ENCODE data around the gene TNS3. TPM values are rescaled to one million over a fixed set of nuclear protein-coding genes. Genes with fewer than 3 reads are reported as not detected.

The TNS3 gene
- total and polyA plus RNA-seq, 9 donors: 20.2 to 49.1 (median 29.7) TPM

- Histone ChIP-seq H3K27me3 (ENCODE audit: control insufficient read depth, insufficient read depth, low read length) (no peaks in the 10 kb centered on the region), H3K4me1 (ENCODE audit: control insufficient read depth, insufficient read depth, low read length) (peaks cover 48% of the 10 kb centered on the region), H3K36me3 (ENCODE audit: control insufficient read depth, insufficient read depth, low read length) (peaks cover 21% of the 10 kb centered on the region)
Measured at GRCh38 chr7:47330026-47330425, 251.9 kb downstream of the TNS3 start.

GRCh38 chr7:47329320-47329926 lies 252.5 kb downstream of the TNS3 start:
- DNase-seq: no peak
- Histone ChIP-seq H3K9me3 (replicated peaks; ENCODE audit: control insufficient read depth, low read depth, low read length) (no peaks in the 10 kb centered on the region), H3K27ac (ENCODE audit: low read length) (peak overlapping the region; percentile 88), H3K27me3 (ENCODE audit: control insufficient read depth, insufficient read depth, low read length) (no peaks in the 10 kb centered on the region), H3K4me3 (ENCODE audit: low read length) (no peak overlapping the region), H3K4me1 (ENCODE audit: control insufficient read depth, insufficient read depth, low read length) (peaks cover 47% of the 10 kb centered on the region), H3K36me3 (ENCODE audit: control insufficient read depth, insufficient read depth, low read length) (peaks cover 20% of the 10 kb centered on the region)
- 69% methylated on average over 15 of the region's 19 CpGs for WGBS (ENCODE audit: insufficient coverage)

More at GRCh38 chr7:47330026-47330425, 251.9 kb downstream of the TNS3 start:
- Histone ChIP-seq H3K9me3 (replicated peaks; ENCODE audit: control insufficient read depth, low read depth, low read length) (no peaks in the 10 kb centered on the region), H3K27ac (ENCODE audit: low read length) (peak overlapping the region; percentile 88), H3K4me3 (ENCODE audit: low read length) (no peak overlapping the region)
- WGBS (ENCODE audit: insufficient coverage): 57% methylated on average over 4 of the region's 6 CpGs
- no peak for DNase-seq

- WGBS (ENCODE audit: insufficient coverage): 59% methylated on average over 7 of the region's 7 CpGs
- Histone ChIP-seq H3K27me3 (ENCODE audit: control insufficient read depth, insufficient read depth, low read length) (no peaks in the 10 kb centered on the region), H3K27ac (ENCODE audit: low read length) (peak overlapping the region; percentile 88), H3K4me3 (ENCODE audit: low read length) (peak overlapping the region; percentile 26), H3K36me3 (ENCODE audit: control insufficient read depth, insufficient read depth, low read length) (peaks cover 20% of the 10 kb centered on the region), H3K9me3 (replicated peaks; ENCODE audit: control insufficient read depth, low read depth, low read length) (no peaks in the 10 kb centered on the region), H3K4me1 (ENCODE audit: control insufficient read depth, insufficient read depth, low read length) (peaks cover 47% of the 10 kb centered on the region)
- DNase-seq: no peak
Measured at GRCh38 chr7:47328392-47329319, 253.3 kb downstream of the TNS3 start.

DNA sequence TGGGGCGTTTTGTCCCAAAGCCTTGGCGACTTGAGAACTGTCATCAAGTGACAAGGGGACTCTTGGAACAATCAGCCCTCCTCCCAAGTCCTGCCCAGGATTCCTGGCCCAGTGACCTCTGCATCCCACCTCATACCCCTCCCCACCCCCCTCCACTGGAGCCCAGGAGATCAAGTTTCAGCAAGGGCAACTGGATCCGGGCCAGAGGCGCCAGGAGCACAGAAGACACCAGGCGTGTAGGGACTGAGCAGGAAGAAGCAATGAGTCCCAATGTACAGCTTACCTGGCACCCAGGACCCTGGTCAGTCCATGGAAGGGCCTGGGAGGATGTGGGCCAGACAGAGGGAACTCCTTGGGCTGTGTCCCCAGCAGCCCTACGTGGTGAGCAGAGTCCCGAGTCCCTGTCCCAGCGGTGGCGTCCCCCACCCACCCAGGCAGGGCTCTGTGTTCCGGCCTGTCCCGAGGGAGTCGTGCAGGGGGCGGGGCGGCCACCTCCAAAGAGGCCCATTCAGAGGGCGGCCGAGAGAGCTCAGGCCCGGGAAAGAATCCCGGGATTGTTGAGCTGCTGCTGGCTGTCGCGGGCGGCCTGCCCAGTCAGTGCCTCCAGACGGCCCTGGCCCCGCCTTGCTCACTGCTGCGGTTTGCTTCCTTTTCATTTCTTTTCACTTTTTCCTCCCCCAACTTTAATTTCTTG lies 254.1 kb downstream of the TNS3 start:
- H3K4me3 ChIP-seq (ENCODE audit: low read length): peak overlapping the region; percentile 26

GRCh38 chr7:47327346-47327697 lies 254.6 kb downstream of the TNS3 start:
- H3K4me1 ChIP-seq (ENCODE audit: control insufficient read depth, insufficient read depth, low read length): peaks cover 45% of the 10 kb centered on the region
- peak overlapping the region; percentile 88 for H3K27ac ChIP-seq (ENCODE audit: low read length)
- WGBS (ENCODE audit: insufficient coverage): 21% methylated on average over 7 of the region's 7 CpGs
- H3K4me3 ChIP-seq (ENCODE audit: low read length): peak overlapping the region; percentile 26
- no peaks in the 10 kb centered on the region for H3K9me3 ChIP-seq (replicated peaks; ENCODE audit: control insufficient read depth, low read depth, low read length)
- H3K27me3 ChIP-seq (ENCODE audit: control insufficient read depth, insufficient read depth, low read length): no peaks in the 10 kb centered on the region
- DNase-seq: no peak
- H3K36me3 ChIP-seq (ENCODE audit: control insufficient read depth, insufficient read depth, low read length): peaks cover 24% of the 10 kb centered on the region

More for the DNA sequence above, 254.1 kb downstream of the TNS3 start:
- H3K27ac ChIP-seq (ENCODE audit: low read length): peak overlapping the region; percentile 88
- peak; percentile 95 for DNase-seq
- 4% methylated on average over 24 of the region's 24 CpGs for WGBS (ENCODE audit: insufficient coverage)
- no peaks in the 10 kb centered on the region for H3K9me3 ChIP-seq (replicated peaks; ENCODE audit: control insufficient read depth, low read depth, low read length)
- H3K27me3 ChIP-seq (ENCODE audit: control insufficient read depth, insufficient read depth, low read length): no peaks in the 10 kb centered on the region
- peaks cover 43% of the 10 kb centered on the region for H3K4me1 ChIP-seq (ENCODE audit: control insufficient read depth, insufficient read depth, low read length)
- H3K36me3 ChIP-seq (ENCODE audit: control insufficient read depth, insufficient read depth, low read length): peaks cover 23% of the 10 kb centered on the region

- H3K36me3 ChIP-seq (ENCODE audit: control insufficient read depth, insufficient read depth, low read length): peaks cover 24% of the 10 kb centered on the region
- no peaks in the 10 kb centered on the region for H3K27me3 ChIP-seq (ENCODE audit: control insufficient read depth, insufficient read depth, low read length)
- H3K4me1 ChIP-seq (ENCODE audit: control insufficient read depth, insufficient read depth, low read length): peaks cover 45% of the 10 kb centered on the region
- H3K27ac ChIP-seq (ENCODE audit: low read length): peak overlapping the region; percentile 88
- H3K4me3 ChIP-seq (ENCODE audit: low read length): no peak overlapping the region
- no peaks in the 10 kb centered on the region for H3K9me3 ChIP-seq (replicated peaks; ENCODE audit: control insufficient read depth, low read depth, low read length)
- WGBS (ENCODE audit: insufficient coverage): 20% methylated on average over 8 of the region's 8 CpGs
- DNase-seq: peak; percentile 94
Measured at GRCh38 chr7:47326808-47327207, 255.1 kb downstream of the TNS3 start.

DNA sequence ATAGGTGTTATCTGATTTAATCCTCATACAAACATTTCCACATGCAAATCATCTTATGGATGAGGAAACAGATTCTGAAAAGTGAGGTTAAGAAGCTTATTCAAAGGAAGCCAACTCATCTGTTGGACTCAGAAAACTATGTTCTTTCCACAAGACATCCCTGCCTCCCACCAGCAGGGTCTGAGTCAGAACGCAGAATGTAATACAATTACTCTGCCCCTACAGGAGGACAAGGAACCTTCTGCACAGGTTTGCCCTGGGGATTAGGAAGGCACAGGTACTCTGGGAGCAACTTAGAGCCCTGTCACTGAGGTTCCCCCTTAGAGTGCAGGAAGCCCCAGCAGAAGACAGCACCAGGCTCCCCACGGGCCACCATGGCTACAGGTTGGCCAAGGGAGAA lies 255.7 kb downstream of the TNS3 start:
- H3K27me3 ChIP-seq (ENCODE audit: control insufficient read depth, insufficient read depth, low read length): no peaks in the 10 kb centered on the region
- H3K36me3 ChIP-seq (ENCODE audit: control insufficient read depth, insufficient read depth, low read length): peaks cover 26% of the 10 kb centered on the region
- WGBS (ENCODE audit: insufficient coverage): 20% methylated on average over 1 of the region's 2 CpGs
- no peak overlapping the region for H3K4me3 ChIP-seq (ENCODE audit: low read length)
- H3K27ac ChIP-seq (ENCODE audit: low read length): peak overlapping the region; percentile 88
- H3K4me1 ChIP-seq (ENCODE audit: control insufficient read depth, insufficient read depth, low read length): peaks cover 45% of the 10 kb centered on the region
- no peaks in the 10 kb centered on the region for H3K9me3 ChIP-seq (replicated peaks; ENCODE audit: control insufficient read depth, low read depth, low read length)
- peak; percentile 57 for DNase-seq

GRCh38 chr7:47325337-47325736 lies 256.6 kb downstream of the TNS3 start:
- 92% methylated on average over 6 of the region's 6 CpGs for WGBS (ENCODE audit: insufficient coverage)

GRCh38 chr7:47323904-47324303 lies 258.0 kb downstream of the TNS3 start:
- whole genome bisulfite sequencing (ENCODE audit: insufficient coverage): no CpG with 5 or more reads among the region's 4 CpGs
- H3K9me3 ChIP-seq (replicated peaks; ENCODE audit: control insufficient read depth, low read depth, low read length): no peaks in the 10 kb centered on the region
- H3K4me3 ChIP-seq (ENCODE audit: low read length): no peak overlapping the region
- H3K4me1 ChIP-seq (ENCODE audit: control insufficient read depth, insufficient read depth, low read length): peaks cover 30% of the 10 kb centered on the region
- peaks cover 28% of the 10 kb centered on the region for H3K36me3 ChIP-seq (ENCODE audit: control insufficient read depth, insufficient read depth, low read length)
- no peak overlapping the region for H3K27ac ChIP-seq (ENCODE audit: low read length)
- DNase-seq: no peak
- no peaks in the 10 kb centered on the region for H3K27me3 ChIP-seq (ENCODE audit: control insufficient read depth, insufficient read depth, low read length)

More at GRCh38 chr7:47325337-47325736, 256.6 kb downstream of the TNS3 start:
- no peak overlapping the region for H3K4me3 ChIP-seq (ENCODE audit: low read length)
- no peak for DNase-seq
- H3K36me3 ChIP-seq (ENCODE audit: control insufficient read depth, insufficient read depth, low read length): peaks cover 30% of the 10 kb centered on the region
- H3K27me3 ChIP-seq (ENCODE audit: control insufficient read depth, insufficient read depth, low read length): no peaks in the 10 kb centered on the region
- H3K27ac ChIP-seq (ENCODE audit: low read length): no peak overlapping the region
- H3K4me1 ChIP-seq (ENCODE audit: control insufficient read depth, insufficient read depth, low read length): peaks cover 44% of the 10 kb centered on the region
- H3K9me3 ChIP-seq (replicated peaks; ENCODE audit: control insufficient read depth, low read depth, low read length): no peaks in the 10 kb centered on the region

DNA sequence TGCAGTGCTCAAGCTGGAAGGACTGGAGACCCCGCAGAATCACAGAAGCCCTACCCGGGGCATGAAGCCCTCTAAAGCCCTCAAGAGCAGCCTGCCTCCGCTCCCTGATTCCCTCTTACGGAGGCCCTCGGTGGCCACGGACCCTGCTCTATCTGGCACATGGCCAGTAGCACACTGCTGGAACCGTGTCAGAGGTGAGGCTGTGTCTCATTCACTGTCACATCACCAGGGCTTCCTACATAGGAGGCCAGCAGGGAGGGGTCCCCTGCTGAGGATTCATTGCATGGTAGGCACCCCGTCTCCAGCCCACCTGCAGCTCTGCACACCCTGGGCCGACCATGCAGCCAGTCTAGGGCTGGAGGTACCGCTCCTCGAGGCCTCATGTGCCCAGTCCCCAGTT lies 259.2 kb downstream of the TNS3 start:
- Histone ChIP-seq H3K4me1 (ENCODE audit: control insufficient read depth, insufficient read depth, low read length) (peaks cover 22% of the 10 kb centered on the region), H3K36me3 (ENCODE audit: control insufficient read depth, insufficient read depth, low read length) (peaks cover 34% of the 10 kb centered on the region), H3K4me3 (ENCODE audit: low read length) (no peak overlapping the region), H3K9me3 (replicated peaks; ENCODE audit: control insufficient read depth, low read depth, low read length) (no peaks in the 10 kb centered on the region), H3K27me3 (ENCODE audit: control insufficient read depth, insufficient read depth, low read length) (no peaks in the 10 kb centered on the region), H3K27ac (ENCODE audit: low read length) (no peak overlapping the region)
- DNase-seq: no peak
- WGBS (ENCODE audit: insufficient coverage): 85% methylated on average over 11 of the region's 11 CpGs
